Neural cell (in vitro differentiated cells): ENCODE data around the gene SPCS3. TPM values are rescaled to one million over a fixed set of nuclear protein-coding genes. Genes with fewer than 3 reads are reported as not detected.

ENCODE experiments used
- H2AFZ ChIP-seq: fragments of 200-600, 300-800 bp; sonication (generic), shearing (Covaris generic); 2 replicates; pipeline ENCODE4 v1.6.0; 2014; ENCODE audit warnings: low read depth, mild to moderate bottlenecking, antibody characterized with exemption, low read length, moderate library complexity
- H3F3A ChIP-seq: fragments of 200-600 bp; shearing (Covaris generic); 2 replicates; pipeline ENCODE4 v1.6.1; 2016; ENCODE audit warnings: mild to moderate bottlenecking, moderate library complexity, mixed read lengths, antibody characterized with exemption, low read length; ENCODE audit not compliant: insufficient read depth, poor library complexity, severe bottlenecking
- H3K27ac ChIP-seq: fragments of 200-600, 300-800 bp; sonication (generic), shearing (Covaris generic); 2 replicates; pipeline ENCODE4 v1.5.1; 2014; ENCODE audit warnings: mild to moderate bottlenecking, low read length, moderate library complexity
- H3K27me3 ChIP-seq: fragments of 300-800, 200-600 bp; sonication (generic), shearing (Covaris generic); 2 replicates; pipeline ENCODE4 v1.6.0; 2014; ENCODE audit warnings: mild to moderate bottlenecking, low read depth, low read length, moderate library complexity; ENCODE audit not compliant: insufficient read depth
- H3K36me3 ChIP-seq: fragments of 300-800, 200-600 bp; sonication (generic), shearing (Covaris generic); 2 replicates; pipeline ENCODE4 v1.5.1; 2014; ENCODE audit warnings: mild to moderate bottlenecking, antibody characterized with exemption, low read length, moderate library complexity; ENCODE audit not compliant: insufficient read depth
- H3K4me2 ChIP-seq: fragments of 300-800, 200-600 bp; sonication (generic), shearing (Covaris generic); 2 replicates; pipeline ENCODE4 v1.6.0; 2014; ENCODE audit warnings: mild to moderate bottlenecking, low read length
- H3K4me3 ChIP-seq: fragments of 300-800, 200-600 bp; sonication (generic), shearing (Covaris generic); 2 replicates; pipeline ENCODE4 v1.5.1; 2014; ENCODE audit warnings: mild to moderate bottlenecking, low read length, moderate library complexity
- H3K79me2 ChIP-seq: fragments of 200-600 bp; shearing (Covaris generic); replicated peaks from 2 replicates; pipeline ENCODE4 v1.6.0; 2014; ENCODE audit warnings: mild to moderate bottlenecking, low read length, moderate library complexity; ENCODE audit not compliant: insufficient read depth
- H3K9ac ChIP-seq: fragments of 300-800, 200-600 bp; sonication (generic), shearing (Covaris generic); 2 replicates; pipeline ENCODE4 v1.6.1; 2016; ENCODE audit warnings: mild to moderate bottlenecking, low read length, mixed read lengths
- H3K9me2 ChIP-seq: fragments of 200-600 bp; shearing (Covaris generic); 2 replicates; pipeline ENCODE4 v1.6.1; 2016; ENCODE audit warnings: mild to moderate bottlenecking, low read length, mixed read lengths; ENCODE audit not compliant: insufficient read depth
- H3K9me3 ChIP-seq: fragments of 200-600, 300-800 bp; sonication (generic), shearing (Covaris generic); 2 replicates; pipeline ENCODE4 v1.6.1; 2016; ENCODE audit warnings: mild to moderate bottlenecking, mixed run types, low read length, moderate library complexity, mixed read lengths
- H4K20me1 ChIP-seq: fragments of 200-600 bp; shearing (Covaris generic); 2 replicates; pipeline ENCODE4 v1.6.1; 2016; ENCODE audit warnings: mild to moderate bottlenecking, mixed run types; ENCODE audit not compliant: insufficient read depth
- EP300 ChIP-seq: fragments of 450-650 bp; conservative IDR thresholded peaks from 2 replicates; pipeline ENCODE4 v1.6.1; 2014; ENCODE audit warnings: antibody characterized with exemption, mild to moderate bottlenecking, moderate library complexity; ENCODE audit not compliant: poor library complexity, severe bottlenecking
- EZH2 ChIP-seq: fragments of 200-600, 300-800 bp; shearing (Covaris generic), sonication (generic); IDR thresholded peaks from 2 replicates; pipeline ENCODE4 v1.6.1; 2014; ENCODE audit warnings: antibody characterized with exemption, low read length, borderline replicate concordance, mild to moderate bottlenecking; ENCODE audit not compliant: insufficient read depth, poor library complexity, severe bottlenecking
- MXI1 ChIP-seq: fragments of 450-650 bp; conservative IDR thresholded peaks from 2 replicates; pipeline ENCODE4 v1.6.1; 2014; ENCODE audit warnings: antibody characterized with exemption, mild to moderate bottlenecking; ENCODE audit not compliant: poor library complexity, severe bottlenecking
- POLR2AphosphoS5 ChIP-seq: IDR thresholded peaks from 2 replicates; pipeline ENCODE4 v1.6.1; 2012
- RAD21 ChIP-seq: fragments of 450-650 bp; conservative IDR thresholded peaks from 2 replicates; pipeline ENCODE4 v1.6.1; 2014; ENCODE audit warnings: antibody characterized with exemption, mild to moderate bottlenecking, moderate library complexity
- TAF1 ChIP-seq: IDR thresholded peaks from 2 replicates; pipeline ENCODE4 v1.6.1; 2012; ENCODE audit warnings: low read depth
- polyA plus RNA-seq: library from polyadenylated mRNA; depleted of rRNA; stranded (reverse); fragments of >200 nt; gene quantifications from 2 replicates; pipeline ENCODE4 v1.2.3, GENCODE V29; 2014
- TF ChIP-seq, protein P1 (sequence below): fragments of 450-650 bp; IDR thresholded peaks from 2 replicates; pipeline ENCODE4 v1.5.1; 2014; ENCODE audit warnings: antibody characterized with exemption, mild to moderate bottlenecking, moderate library complexity; ENCODE audit not compliant: poor library complexity, severe bottlenecking

Gene SPCS3
- polyA plus RNA-seq, 1 donor from 2014 or later = 104 TPM

DNA sequence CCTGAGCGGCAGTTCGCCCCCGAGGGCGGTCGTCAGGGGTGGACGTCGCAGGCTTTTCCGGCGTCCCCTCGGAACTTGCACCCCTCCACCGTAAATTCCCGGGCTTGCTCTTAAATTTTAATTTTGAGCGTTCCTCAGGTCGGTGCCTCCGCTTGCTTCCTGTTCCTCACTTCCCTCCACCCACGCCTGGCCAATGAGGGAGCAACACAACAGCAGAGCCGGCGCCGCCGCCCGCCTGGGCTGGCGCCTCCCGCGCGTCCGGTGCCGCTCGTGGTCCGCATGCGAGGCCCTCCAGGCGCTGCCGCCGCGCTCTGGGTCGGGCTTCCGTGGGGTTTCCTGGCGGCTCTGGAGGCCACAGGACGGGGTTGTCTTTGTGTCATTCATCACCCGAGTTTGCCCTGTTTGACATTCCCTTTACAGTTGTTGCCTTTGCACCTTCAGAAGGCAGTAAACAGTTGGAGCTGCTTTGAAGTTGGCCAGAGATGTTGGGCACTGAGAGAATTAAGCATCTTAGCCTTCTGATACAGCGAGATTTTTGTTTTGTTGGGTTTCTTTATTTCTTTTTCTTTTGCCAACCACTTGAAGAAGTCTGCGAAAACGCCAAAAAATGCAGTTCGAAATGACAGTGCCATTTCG lies 692 bp downstream of the SPCS3 start:
- peak overlapping the region; percentile 86 for H3K4me3 ChIP-seq
- H3K9ac ChIP-seq = peak overlapping the region; percentile 83
- H3K27ac ChIP-seq = peak overlapping the region; percentile 82
- no peaks in the 10 kb centered on the region for H3K9me3 ChIP-seq
- peak overlapping the region; percentile 77 for H3K4me2 ChIP-seq
- H4K20me1 ChIP-seq = no peaks in the 10 kb centered on the region
- peaks cover 43% of the 10 kb centered on the region for H3K79me2 ChIP-seq
- H3K36me3 ChIP-seq = no peaks in the 10 kb centered on the region
- TF ChIP-seq EZH2 = no peak
- TF ChIP-seq EP300 = no peak
- TF ChIP-seq, protein P1, sequence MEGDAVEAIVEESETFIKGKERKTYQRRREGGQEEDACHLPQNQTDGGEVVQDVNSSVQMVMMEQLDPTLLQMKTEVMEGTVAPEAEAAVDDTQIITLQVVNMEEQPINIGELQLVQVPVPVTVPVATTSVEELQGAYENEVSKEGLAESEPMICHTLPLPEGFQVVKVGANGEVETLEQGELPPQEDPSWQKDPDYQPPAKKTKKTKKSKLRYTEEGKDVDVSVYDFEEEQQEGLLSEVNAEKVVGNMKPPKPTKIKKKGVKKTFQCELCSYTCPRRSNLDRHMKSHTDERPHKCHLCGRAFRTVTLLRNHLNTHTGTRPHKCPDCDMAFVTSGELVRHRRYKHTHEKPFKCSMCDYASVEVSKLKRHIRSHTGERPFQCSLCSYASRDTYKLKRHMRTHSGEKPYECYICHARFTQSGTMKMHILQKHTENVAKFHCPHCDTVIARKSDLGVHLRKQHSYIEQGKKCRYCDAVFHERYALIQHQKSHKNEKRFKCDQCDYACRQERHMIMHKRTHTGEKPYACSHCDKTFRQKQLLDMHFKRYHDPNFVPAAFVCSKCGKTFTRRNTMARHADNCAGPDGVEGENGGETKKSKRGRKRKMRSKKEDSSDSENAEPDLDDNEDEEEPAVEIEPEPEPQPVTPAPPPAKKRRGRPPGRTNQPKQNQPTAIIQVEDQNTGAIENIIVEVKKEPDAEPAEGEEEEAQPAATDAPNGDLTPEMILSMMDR = no peak
- TF ChIP-seq POLR2AphosphoS5 = no peak
- TF ChIP-seq MXI1 = peak; percentile 77
- TF ChIP-seq RAD21 = peak; percentile 28
- H3K9me2 ChIP-seq = no peaks in the 10 kb centered on the region
- no peaks in the 10 kb centered on the region for H3F3A ChIP-seq
- H3K27me3 ChIP-seq = no peaks in the 10 kb centered on the region
- H2AFZ ChIP-seq = peak overlapping the region; percentile 24

DNA sequence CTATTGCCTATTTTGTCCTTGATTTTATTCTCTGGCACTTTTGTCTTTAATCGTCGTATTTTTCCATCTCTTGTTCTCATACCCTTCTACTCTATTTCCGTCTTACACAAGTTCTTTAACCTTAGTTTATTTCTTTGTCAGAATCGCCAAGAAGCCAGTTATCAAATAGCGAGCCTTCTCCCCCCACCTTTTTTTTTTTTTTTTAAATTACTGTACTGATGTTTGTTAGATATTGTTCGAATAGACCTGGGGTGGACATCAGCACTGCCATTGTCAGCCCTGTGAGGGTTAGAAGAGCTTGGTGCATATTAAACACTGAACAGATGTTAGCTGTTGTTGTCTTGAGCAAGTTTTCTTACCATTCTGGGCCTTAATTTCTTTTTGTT lies 1.2 kb downstream of the SPCS3 start:
- TF ChIP-seq TAF1 (no peak), EZH2 (no peak)
- TF ChIP-seq, protein P1 = no peak
- H3K9me3 ChIP-seq = no peaks in the 10 kb centered on the region
- H2AFZ ChIP-seq = no peak overlapping the region
- peaks cover 45% of the 10 kb centered on the region for H3K79me2 ChIP-seq
- H3K4me2 ChIP-seq = peak overlapping the region; percentile 77
- H3K9ac ChIP-seq = peak overlapping the region; percentile 83
- no peaks in the 10 kb centered on the region for H3K27me3 ChIP-seq
- H3F3A ChIP-seq = no peaks in the 10 kb centered on the region
- H3K9me2 ChIP-seq = no peaks in the 10 kb centered on the region
- peak overlapping the region; percentile 86 for H3K4me3 ChIP-seq
- no peaks in the 10 kb centered on the region for H4K20me1 ChIP-seq
- H3K27ac ChIP-seq = peak overlapping the region; percentile 82
- no peaks in the 10 kb centered on the region for H3K36me3 ChIP-seq

DNA sequence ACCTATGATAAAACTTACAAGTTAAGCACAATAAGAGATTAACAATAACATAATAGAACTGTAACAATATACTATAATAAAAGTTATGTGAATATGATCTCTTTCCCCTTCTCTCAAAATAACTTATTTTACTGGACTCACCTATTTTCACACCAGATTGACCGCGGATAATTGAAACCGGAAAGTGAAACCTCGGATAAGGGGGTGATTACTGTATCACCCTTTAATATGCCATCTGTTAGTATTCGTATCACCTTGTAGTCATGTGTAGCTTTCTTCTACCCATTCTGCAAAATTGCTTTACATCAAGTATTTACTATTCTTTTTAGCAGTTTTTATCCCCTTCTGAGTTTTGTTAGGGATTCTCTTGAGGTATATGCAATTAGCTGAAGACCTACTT lies 1.8 kb downstream of the SPCS3 start:
- TF ChIP-seq EP300 = no peak
- no peak for TF ChIP-seq EZH2
- no peaks in the 10 kb centered on the region for H3K36me3 ChIP-seq
- H3K27me3 ChIP-seq = no peaks in the 10 kb centered on the region
- H3F3A ChIP-seq = no peaks in the 10 kb centered on the region
- H3K9me3 ChIP-seq = no peaks in the 10 kb centered on the region
- peak overlapping the region; percentile 77 for H3K4me2 ChIP-seq
- H3K27ac ChIP-seq = no peak overlapping the region
- H2AFZ ChIP-seq = no peak overlapping the region
- no peaks in the 10 kb centered on the region for H3K9me2 ChIP-seq
- peak overlapping the region; percentile 86 for H3K4me3 ChIP-seq
- H3K9ac ChIP-seq = no peak overlapping the region
- no peaks in the 10 kb centered on the region for H4K20me1 ChIP-seq
- H3K79me2 ChIP-seq = peaks cover 45% of the 10 kb centered on the region
